Endothelial cell of umbilical vein (primary cell): ENCODE results near the gene PRSS36. TPM values are rescaled to one million over a fixed set of nuclear protein-coding genes. Genes with fewer than 3 reads are reported as not detected.

ENCODE experiments used
- BruUV-seq: library from RNA; stranded (reverse); fragments of 400-500 nt; replicated peaks from 2 replicates; lab custom pipeline; 2021; lab: Mats Ljungman, UMichigan
- CTCF ChIA-PET: fragments of 300-600, 350-600 bp; sonication (Branson Sonifier 250); formaldehyde crosslinking; loops from one replicate; lab custom pipeline; 2021; ENCODE audit warnings: antibody characterized with exemption, inconsistent platforms; lab: Charles Lee
- POLR2A ChIA-PET: fragments of 300-600, 350-600 bp; sonication (Branson Sonifier 250); formaldehyde crosslinking; loops from one replicate; lab custom pipeline; 2021; ENCODE audit warnings: antibody characterized with exemption, inconsistent platforms; lab: Charles Lee
- DNase-seq: peaks from one replicate; pipeline ENCODE4 v3.0.0-alpha.2; 2011; ENCODE audit warnings: low read depth, low spot score
- FAIRE-seq: peaks from 2 replicates; lab custom pipeline; 2011; peaks lifted over from hg19 to GRCh38; lab: Jason Lieb, UNC
- H2AFZ ChIP-seq: 2 replicates; pipeline ENCODE4 v1.6.0; 2012; ENCODE audit warnings: low read depth, low read length, control low read depth, inconsistent platforms
- H3K27ac ChIP-seq: 2 replicates; pipeline ENCODE4 v1.5.1; 2011; ENCODE audit warnings: low read depth, mild to moderate bottlenecking, control low read depth, low read length, moderate library complexity; ENCODE audit not compliant: insufficient read depth
- H3K27me3 ChIP-seq, 2 experiments: 2 replicates each; pipeline versions ENCODE4 v1.6.0 to v1.6.1; 2011; ENCODE audit warnings: low read length in 2 of 2, mixed read lengths in 1 of 2; ENCODE audit not compliant: control insufficient read depth in 2 of 2, insufficient read depth in 2 of 2
- H3K36me3 ChIP-seq, 2 experiments: 2 replicates in 1 of 2; 3 replicates in 1 of 2; pipeline ENCODE4 v1.5.1; 2011; ENCODE audit warnings: low read length in 2 of 2, mild to moderate bottlenecking in 1 of 2, moderate library complexity in 1 of 2; ENCODE audit not compliant: control insufficient read depth in 2 of 2, insufficient read depth in 2 of 2; ENCODE audit errors: extremely low read depth in 1 of 2
- H3K4me1 ChIP-seq: 3 replicates; pipeline ENCODE4 v1.5.1; 2011; ENCODE audit warnings: mild to moderate bottlenecking, low read length; ENCODE audit not compliant: control insufficient read depth, insufficient read depth; ENCODE audit errors: extremely low read depth
- H3K4me2 ChIP-seq: 2 replicates; pipeline ENCODE4 v1.6.1; 2011; ENCODE audit warnings: low read length, control low read depth, mixed read lengths; ENCODE audit not compliant: insufficient read depth
- H3K4me3 ChIP-seq, 3 experiments: fragments of 200-600 bp in 1 of 3; sonication (generic), shearing (Covaris generic) in 1 of 3; replicated peaks in 1 of 3; 2 replicates each; pipeline ENCODE4 v1.5.1; 2011 to 2016; ENCODE audit warnings: control low read depth in 3 of 3, low read length in 3 of 3, mild to moderate bottlenecking in 2 of 3, inconsistent platforms in 1 of 3, low read depth in 1 of 3, moderate library complexity in 1 of 3; ENCODE audit not compliant: insufficient read depth in 1 of 3
- H3K79me2 ChIP-seq: 2 replicates; pipeline ENCODE4 v1.6.0; 2012; ENCODE audit warnings: low read length, inconsistent platforms; ENCODE audit not compliant: control insufficient read depth, insufficient read depth
- H3K9ac ChIP-seq: replicated peaks from 2 replicates; pipeline ENCODE3; 2011; ENCODE audit warnings: low read length, control low read depth; ENCODE audit not compliant: insufficient read depth; ENCODE audit errors: extremely low read depth
- H3K9me1 ChIP-seq: replicated peaks from 3 replicates; pipeline ENCODE4 v1.6.0; 2011; ENCODE audit warnings: mild to moderate bottlenecking, low read length; ENCODE audit not compliant: control insufficient read depth, insufficient read depth; ENCODE audit errors: extremely low read depth
- H3K9me3 ChIP-seq: replicated peaks from 2 replicates; pipeline ENCODE4 v1.5.1; 2012; ENCODE audit warnings: low read length, inconsistent platforms; ENCODE audit not compliant: control insufficient read depth, insufficient read depth
- H4K20me1 ChIP-seq: replicated peaks from 2 replicates; pipeline ENCODE3; 2011; ENCODE audit warnings: mild to moderate bottlenecking, low read length; ENCODE audit not compliant: control insufficient read depth, insufficient read depth; ENCODE audit errors: extremely low read depth
- EZH2 ChIP-seq: IDR thresholded peaks from 2 replicates; pipeline ENCODE4 v1.6.1; 2012; ENCODE audit warnings: borderline replicate concordance, low read depth, mild to moderate bottlenecking, moderate library complexity, low read length, inconsistent platforms; ENCODE audit not compliant: severe bottlenecking
- FOS ChIP-seq: IDR thresholded peaks from 2 replicates; pipeline ENCODE4 v1.6.1; 2011; ENCODE audit warnings: mild to moderate bottlenecking, low read length, moderate library complexity, borderline replicate concordance; ENCODE audit not compliant: insufficient read depth
- GATA2 ChIP-seq: IDR thresholded peaks from 2 replicates; pipeline ENCODE4 v1.7.0; 2011; ENCODE audit warnings: low read depth, mild to moderate bottlenecking, moderate library complexity, mixed read lengths, low read length; ENCODE audit not compliant: insufficient read length, insufficient read depth
- JUN ChIP-seq: IDR thresholded peaks from 2 replicates; pipeline ENCODE4 v1.6.1; 2011; ENCODE audit warnings: borderline replicate concordance, low read depth; ENCODE audit not compliant: insufficient read length, insufficient read depth
- MYC ChIP-seq: IDR thresholded peaks from one replicate; pipeline ENCODE4 v1.6.1; 2011; ENCODE audit warnings: mild to moderate bottlenecking, low read depth, low read length
- POLR2A ChIP-seq: IDR thresholded peaks from 2 replicates; pipeline ENCODE4 v1.6.1; 2012; ENCODE audit warnings: low read depth, mild to moderate bottlenecking, control low read depth, low read length
- POLR2AphosphoS5 ChIP-seq: IDR thresholded peaks from 2 replicates; pipeline ENCODE4 v1.6.1; 2012; ENCODE audit warnings: low read depth, mild to moderate bottlenecking, control low read depth, low read length, moderate library complexity; ENCODE audit not compliant: insufficient read depth
- dilution Hi-C: fragments of 300-500 bp; cut with MboI; formaldehyde crosslinking; loops from one replicate; pipeline ENCODE4 v1.15.0; 2019; ENCODE audit warnings: low sequenced_read_pairs; ENCODE audit not compliant: extremely low pct_ligation_motif_present
- intact Hi-C: fragments of 100-400 bp; cut with micrococcal nuclease; formaldehyde crosslinking; loops from one replicate; pipeline ENCODE4 v1.10.0; 2022
- polyA plus RNA-seq, 4 experiments: library from polyadenylated mRNA; depleted of rRNA in 3 of 4; stranded (reverse) in 3 of 4; unstranded in 1 of 4; fragments of >200 nt; gene quantifications; 2 replicates each; pipeline versions ENCODE4 v1.2.1 to v1.2.3, GENCODE V29; 2011 to 2012; ENCODE audit warnings: missing spikeins in 1 of 4
- total RNA-seq: library from RNA; stranded (reverse); gene quantifications from 2 replicates; pipeline ENCODE4 v1.2.3, GENCODE V29; 2021
- TF ChIP-seq, protein P1 (sequence below): IDR thresholded peaks from 2 replicates; pipeline ENCODE4 v1.6.1; 2011; ENCODE audit not compliant: insufficient read depth, insufficient read length
- TF ChIP-seq, protein P2 (sequence below), 2 donors: IDR thresholded peaks; 1 replicate in 1 of 2; 2 replicates in 1 of 2; pipeline ENCODE4 v1.5.1; 2011; ENCODE audit warnings: low read length in 2 of 2, mild to moderate bottlenecking in 2 of 2, moderate library complexity in 2 of 2, control low read depth in 1 of 2, inconsistent platforms in 1 of 2, low read depth in 1 of 2; ENCODE audit not compliant: insufficient read depth in 1 of 2; ENCODE audit errors: extremely low read depth in 1 of 2

The PRSS36 gene
- total and polyA plus RNA-seq, 2 donors (not counting 3 experiments of a cell fraction or from before 2014, with no cell fraction given): 0.57 TPM; not detected in 1

DNA sequence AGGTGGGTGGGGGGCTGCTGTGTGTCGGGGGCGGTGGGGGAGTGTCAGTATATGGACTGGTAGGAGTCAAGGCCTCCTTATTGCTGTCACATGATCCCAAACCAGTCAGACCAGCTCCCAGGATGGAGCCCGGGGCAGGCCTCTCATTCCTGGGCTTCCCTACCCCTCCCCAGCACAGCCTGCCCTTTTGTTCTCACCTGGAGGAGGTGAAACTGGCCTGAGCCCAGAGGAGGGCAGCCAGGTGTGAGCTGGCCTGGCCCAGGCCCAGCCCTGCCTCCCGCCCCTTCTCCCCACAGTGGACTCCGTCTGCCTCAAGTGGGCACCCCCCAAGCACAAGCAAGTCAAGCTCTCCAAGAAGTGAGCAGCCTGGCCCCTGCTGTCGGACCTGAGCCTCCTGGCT is 19.0 kb downstream of the PRSS36 start:
- POLR2A ChIA-PET: no interaction called here
- dilution Hi-C loops: no loop called here
- H2AFZ ChIP-seq: no peak overlapping the region
- BruUV-seq: no TSS peak
- CTCF ChIA-PET: interaction anchor here (1.4 to 2.4 kb wide), 3 partner anchors 11 to 13 kb away, joined by 5 to 13 read pairs (median 8); no protein-coding TSS in a partner anchor
- H3K9me1 ChIP-seq: no peaks in the 10 kb centered on the region
- no peak for TF ChIP-seq FOS
- TF ChIP-seq EZH2: no peak
- TF ChIP-seq GATA2: no peak
- no peak for TF ChIP-seq POLR2A
- TF ChIP-seq, protein P1, sequence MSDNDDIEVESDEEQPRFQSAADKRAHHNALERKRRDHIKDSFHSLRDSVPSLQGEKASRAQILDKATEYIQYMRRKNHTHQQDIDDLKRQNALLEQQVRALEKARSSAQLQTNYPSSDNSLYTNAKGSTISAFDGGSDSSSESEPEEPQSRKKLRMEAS: no peak
- TF ChIP-seq, protein P2, sequence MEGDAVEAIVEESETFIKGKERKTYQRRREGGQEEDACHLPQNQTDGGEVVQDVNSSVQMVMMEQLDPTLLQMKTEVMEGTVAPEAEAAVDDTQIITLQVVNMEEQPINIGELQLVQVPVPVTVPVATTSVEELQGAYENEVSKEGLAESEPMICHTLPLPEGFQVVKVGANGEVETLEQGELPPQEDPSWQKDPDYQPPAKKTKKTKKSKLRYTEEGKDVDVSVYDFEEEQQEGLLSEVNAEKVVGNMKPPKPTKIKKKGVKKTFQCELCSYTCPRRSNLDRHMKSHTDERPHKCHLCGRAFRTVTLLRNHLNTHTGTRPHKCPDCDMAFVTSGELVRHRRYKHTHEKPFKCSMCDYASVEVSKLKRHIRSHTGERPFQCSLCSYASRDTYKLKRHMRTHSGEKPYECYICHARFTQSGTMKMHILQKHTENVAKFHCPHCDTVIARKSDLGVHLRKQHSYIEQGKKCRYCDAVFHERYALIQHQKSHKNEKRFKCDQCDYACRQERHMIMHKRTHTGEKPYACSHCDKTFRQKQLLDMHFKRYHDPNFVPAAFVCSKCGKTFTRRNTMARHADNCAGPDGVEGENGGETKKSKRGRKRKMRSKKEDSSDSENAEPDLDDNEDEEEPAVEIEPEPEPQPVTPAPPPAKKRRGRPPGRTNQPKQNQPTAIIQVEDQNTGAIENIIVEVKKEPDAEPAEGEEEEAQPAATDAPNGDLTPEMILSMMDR (IDR thresholded peaks at IDR 0.05; ENCODE audit: extremely low read depth in 1 of 2, insufficient read depth in 1 of 2, low read depth in 1 of 2, low read length in 2 of 2): no peak
- TF ChIP-seq MYC: no peak
- TF ChIP-seq JUN: no peak
- no peak for TF ChIP-seq POLR2AphosphoS5
- H3K9me3 ChIP-seq: no peaks in the 10 kb centered on the region
- H3K27ac ChIP-seq: no peak overlapping the region
- H3K9ac ChIP-seq: no peak overlapping the region
- no peak overlapping the region for H3K4me2 ChIP-seq
- H3K79me2 ChIP-seq: no peaks in the 10 kb centered on the region
- no peaks in the 10 kb centered on the region for H4K20me1 ChIP-seq
- no peak overlapping the region for H3K4me3 ChIP-seq
- H3K4me1 ChIP-seq: no peaks in the 10 kb centered on the region
- peaks cover 0 to 11% of the 10 kb centered on the region in 2 experiments for H3K36me3 ChIP-seq
- no peaks in the 10 kb centered on the region for H3K27me3 ChIP-seq
- no peak for DNase-seq
- FAIRE-seq: no peak
- intact Hi-C loops: no loop called here
